ENCODE results near the gene C19orf81.
"Not testable (repeated sequence)": the region's sequence is repeated elsewhere in the genome, so short reads cannot be mapped to it uniquely, and the experiment has no call there.

C19orf81 gene

GRCh38 chr19:50649433-50650391 lies at the start of gene C19orf81:
TSS of gene C19orf81 (plus strand) at chr19:50649445. CDS start at chr19:50649445, 0 bp downstream.
- DNase-seq: no peak

DNA sequence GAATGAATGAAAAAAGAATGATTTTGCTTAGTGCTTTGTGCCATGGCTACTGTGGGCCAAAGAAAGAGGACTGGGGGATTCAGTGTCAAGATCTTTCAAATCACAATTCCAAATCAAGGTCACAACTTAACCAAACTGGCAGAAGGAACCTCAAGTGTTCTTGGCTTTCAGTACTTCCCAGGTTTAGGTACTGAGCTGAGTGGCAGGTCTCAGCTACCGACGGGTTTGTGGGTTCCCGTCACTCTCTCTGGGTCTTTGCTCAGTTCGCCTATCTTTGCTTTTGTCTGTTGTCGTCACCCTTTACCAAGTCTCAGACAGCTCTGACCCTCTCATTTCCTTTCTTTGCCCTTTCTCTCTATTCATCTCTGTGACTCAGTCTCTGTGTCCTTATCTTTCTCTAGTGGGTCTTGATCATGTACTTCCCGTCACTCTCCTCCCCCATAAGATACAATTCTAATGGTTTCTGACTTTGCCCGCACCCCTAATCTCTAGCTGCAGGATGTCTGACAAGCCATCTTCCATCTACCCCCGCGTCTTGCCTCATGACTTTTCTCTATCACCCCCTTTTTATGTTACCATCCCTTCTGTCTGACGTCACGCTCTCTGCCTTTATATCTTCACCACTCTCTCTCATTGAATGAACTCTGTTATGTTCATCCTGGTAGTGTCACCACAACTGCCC lies 47.7 kb upstream of the C19orf81 start:
- no peak for DNase-seq

DNA sequence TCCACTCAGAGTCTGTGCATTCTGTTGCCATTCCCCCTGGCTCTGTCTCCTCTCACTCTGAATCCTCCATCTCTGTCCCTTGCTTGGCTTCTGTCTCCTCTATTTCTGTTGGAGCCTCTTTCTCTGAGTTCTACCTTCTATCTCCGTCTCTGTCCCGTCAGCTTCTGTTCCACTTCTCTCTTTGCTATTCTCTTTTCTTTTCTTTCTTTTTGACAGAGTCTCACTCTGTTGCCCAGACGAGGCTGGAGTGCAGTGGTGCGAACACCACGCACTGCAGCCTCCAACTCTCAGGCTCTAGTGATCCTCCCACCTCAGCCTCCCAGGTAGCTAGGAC lies 47.2 kb upstream of the C19orf81 start:
- no peak for DNase-seq

GRCh38 chr19:50602496-50602895 lies 46.7 kb upstream of the C19orf81 start:
- no peak for DNase-seq

DNA sequence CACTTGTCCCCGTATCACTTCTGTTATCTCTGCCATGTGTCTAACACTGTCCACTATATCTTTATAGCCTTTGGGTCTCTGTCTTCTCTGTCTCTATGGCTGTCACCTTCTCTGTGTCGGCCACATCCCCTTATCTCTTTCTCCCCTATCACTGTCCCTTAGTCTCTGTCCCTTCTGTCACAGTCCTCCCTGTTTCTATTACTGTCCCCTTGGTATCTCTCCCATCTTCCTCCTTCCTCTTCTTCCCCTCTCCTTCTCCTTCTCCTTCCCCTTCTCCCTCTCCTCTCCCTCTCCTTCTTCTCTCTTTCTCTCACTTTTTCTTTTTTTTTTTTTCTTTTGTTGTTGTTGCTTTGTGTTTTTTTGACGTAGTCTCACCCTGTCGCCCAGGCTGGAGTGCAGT lies 46.3 kb upstream of the C19orf81 start:
- no peak for DNase-seq

DNA sequence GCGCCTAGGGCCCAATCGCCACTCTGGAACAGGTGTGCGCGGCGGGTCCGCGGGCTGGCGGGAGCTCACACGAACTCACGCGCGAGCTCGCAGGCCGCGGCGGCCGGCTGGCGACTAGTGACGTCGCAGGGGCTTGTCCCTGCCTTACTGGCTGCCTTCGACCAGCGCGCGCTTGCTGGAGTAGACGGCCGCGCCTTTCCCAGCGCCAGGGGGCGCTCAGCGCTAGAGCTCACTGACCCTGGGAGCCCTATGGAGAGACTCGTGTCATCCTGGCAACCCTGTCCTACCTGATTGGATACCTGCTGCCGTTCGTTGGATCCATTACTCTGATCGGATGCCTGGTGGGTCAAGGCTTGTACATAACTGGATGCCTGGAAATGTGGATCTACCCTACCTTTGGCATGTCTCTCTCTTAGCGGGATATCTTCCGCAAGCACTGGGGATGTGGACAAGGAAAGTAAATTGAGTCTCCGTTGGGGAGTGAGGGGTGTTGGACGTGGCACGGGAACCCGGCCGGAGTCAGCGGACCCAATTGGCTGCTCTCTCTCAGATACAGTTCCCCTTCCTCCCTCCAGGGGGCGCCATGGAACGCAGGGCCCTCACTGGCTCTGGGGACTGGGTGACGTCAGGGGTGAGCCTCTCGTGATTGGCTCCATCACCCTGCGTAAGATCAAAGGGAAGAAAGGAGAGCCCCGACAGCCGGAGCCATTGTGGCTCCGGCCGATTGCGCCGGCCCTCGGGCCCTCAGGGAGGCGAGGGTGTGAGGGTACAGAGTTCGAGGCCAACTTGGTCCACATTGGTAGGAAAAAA lies 44.8 kb upstream of the C19orf81 start:
- DNase-seq: not testable (repeated sequence)

DNA sequence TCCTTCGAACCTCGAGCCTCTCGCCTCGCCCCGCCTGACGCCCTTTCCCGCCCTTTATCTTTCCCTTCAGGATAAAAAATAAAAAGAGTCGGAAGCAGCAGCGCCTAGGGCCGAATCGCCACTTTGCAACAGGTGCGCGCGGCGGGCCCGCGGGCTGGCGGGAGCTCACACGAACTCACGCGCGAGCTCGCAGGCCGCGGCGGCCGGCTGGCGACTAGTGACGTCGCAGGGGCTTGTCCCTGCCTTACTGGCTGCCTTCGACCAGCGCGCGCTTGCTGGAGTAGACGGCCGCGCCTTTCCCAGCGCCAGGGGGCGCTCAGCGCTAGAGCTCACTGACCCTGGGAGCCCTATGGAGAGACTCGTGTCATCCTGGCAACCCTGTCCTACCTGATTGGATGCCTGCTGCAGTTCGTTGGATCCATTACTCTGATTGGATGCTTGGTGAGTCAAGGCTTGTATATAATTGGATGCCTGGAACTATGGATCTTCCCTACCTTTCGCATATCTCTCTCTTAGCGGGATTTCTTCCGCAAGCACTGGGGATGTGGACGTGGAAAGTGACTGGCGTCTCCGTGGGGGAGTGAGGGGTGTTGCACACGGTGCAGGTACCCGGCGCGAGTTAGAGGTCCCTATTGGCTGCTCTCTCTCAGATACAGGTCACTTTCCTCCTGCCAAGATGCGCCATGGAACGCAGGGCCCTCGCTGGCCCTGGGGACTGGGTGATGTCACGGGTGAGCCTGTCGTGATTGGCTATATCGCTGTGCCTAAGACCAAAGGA lies 43.0 kb upstream of the C19orf81 start:
- DNase-seq: not testable (repeated sequence)

- no peak for DNase-seq
Measured at GRCh38 chr19:50607388-50607787, 41.9 kb upstream of the C19orf81 start.

- no peak for DNase-seq
Measured at GRCh38 chr19:50607874-50608785, 41.1 kb upstream of the C19orf81 start.

DNA sequence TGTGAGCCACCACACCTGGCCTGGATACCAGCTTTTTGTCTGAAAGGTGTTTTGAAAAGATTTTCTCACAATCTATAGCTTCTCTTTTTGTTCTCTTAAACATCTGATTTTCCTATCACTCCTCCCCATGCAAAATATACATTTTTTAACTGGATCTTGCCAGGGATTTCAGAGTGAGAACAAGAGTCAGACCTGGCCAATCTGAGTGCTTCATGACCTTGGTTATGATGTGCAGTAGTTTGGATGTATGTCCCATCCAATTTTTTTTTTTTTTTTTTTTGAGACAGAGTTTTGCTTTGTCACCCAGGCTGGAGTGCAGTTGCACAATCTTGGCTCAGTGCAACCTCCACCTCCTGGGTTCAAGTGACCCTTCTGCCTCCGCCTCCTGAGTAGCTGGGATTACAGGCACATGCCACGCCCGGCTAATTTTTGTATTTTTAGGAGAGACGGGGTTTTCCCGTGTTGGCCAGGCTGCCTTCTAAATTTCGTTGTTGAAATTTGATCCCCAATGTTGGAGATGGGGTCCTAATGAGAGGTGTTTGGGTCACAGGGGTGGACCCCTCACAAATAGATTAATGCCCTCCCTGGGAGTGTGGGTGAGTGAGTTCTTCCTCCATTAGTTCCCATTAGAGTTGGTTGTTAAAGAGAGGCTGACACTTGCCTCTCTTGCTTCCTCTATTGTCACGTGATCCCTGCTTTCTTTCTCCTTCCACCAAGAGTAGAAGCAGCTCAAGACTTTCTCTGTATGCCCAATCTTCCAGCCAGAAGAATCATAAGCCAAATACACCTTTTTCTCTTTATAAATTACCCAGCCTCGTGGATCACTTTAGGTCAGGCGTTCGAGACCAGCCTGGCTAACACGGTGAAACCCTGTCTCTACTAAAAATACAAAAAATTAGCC lies 36.5 kb upstream of the C19orf81 start:
- not testable (repeated sequence) for DNase-seq

DNA sequence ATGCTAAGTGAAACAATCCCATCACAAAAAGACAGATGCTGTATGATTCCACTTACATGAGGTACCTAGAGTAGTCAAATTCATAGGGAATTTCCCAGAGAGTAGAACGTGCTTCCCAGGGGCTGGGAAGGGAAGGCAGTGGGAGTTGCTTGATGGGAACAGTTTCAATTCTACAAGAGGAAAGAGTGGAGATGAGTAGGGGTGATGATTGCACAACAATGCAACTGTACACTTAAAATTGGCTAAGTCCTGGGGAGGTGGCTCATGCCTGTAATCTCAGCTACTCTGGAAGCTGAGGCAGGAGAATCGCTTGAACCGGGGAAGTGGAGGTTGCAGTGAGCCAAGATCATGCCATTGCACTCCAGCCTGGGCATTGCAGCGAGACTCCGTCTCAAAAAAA lies 30.9 kb upstream of the C19orf81 start:
- not testable (repeated sequence) for DNase-seq

DNA sequence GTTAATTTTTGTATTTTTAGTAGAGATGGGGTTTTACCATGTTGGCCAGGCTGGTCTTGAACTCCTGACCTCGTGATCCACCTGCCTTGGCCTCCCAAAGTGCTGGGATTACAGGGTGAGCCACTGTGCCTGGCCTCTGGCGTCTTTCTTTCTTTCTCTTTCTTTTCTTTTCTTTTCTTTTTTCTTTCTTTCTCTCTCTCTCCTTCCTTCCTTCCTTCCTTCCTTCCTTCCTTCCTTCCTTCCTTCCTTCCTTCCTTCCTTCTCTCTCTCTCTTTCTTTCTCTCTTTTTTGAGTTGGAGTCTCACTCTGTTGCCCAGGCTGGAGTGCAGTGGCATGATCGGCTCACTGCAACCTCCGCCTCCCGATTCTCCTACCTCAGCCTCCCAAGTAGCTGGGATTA lies 30.1 kb upstream of the C19orf81 start:
- DNase-seq: not testable (repeated sequence)

- not testable (repeated sequence) for DNase-seq
Measured at GRCh38 chr19:50620394-50620906, 28.8 kb upstream of the C19orf81 start.

GRCh38 chr19:50624949-50625600 lies 24.2 kb upstream of the C19orf81 start:
- DNase-seq: no peak

- no peak for DNase-seq
Measured at GRCh38 chr19:50626011-50626410, 23.2 kb upstream of the C19orf81 start.

- no peak for DNase-seq
Measured at GRCh38 chr19:50626795-50627194, 22.4 kb upstream of the C19orf81 start.

- no peak for DNase-seq
Measured at GRCh38 chr19:50628146-50628545, 21.1 kb upstream of the C19orf81 start.

- no peak for DNase-seq
Measured at GRCh38 chr19:50628551-50628950, 20.7 kb upstream of the C19orf81 start.

DNA sequence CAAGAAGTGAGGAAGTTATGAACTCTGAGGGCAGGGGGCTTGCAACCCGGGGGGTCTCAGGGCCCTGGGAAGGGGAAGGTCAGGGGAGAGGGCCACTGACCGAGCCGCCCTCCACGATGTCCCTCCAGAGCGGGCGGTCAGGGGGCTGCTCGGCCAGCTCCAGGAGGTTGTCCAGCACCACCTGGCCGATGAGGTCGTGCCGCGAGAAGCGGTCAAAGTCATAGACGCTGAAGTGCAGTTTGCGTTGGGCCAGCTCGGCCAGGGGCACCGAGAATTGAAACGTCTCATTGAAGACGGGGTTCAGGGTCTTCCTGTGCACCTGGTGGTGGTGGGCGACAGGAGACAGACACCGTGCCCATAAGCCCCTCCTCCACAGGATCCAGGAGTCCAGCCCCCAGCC lies 20.1 kb upstream of the C19orf81 start:
- no peak for DNase-seq
